Peyer's patch (tissue), 4 donors: Measurements from ENCODE around the gene VWC2L. TPM values are rescaled to one million over a fixed set of nuclear protein-coding genes. Genes with fewer than 3 reads are reported as not detected.

Experiments used
- DNase-seq, 3 donors: peaks; one replicate each; pipeline ENCODE4 v3.0.0-alpha.2; 2017 to 2019
- H3K27ac ChIP-seq, 4 donors: fragments of 200-600 bp; sonication (generic); one replicate each; pipeline ENCODE4 v1.5.1; 2016 to 2019
- H3K27me3 ChIP-seq, 2 donors: fragments of 200-600 bp; sonication (generic); one replicate each; pipeline ENCODE4 v1.5.1; 2019
- H3K36me3 ChIP-seq, 3 donors: fragments of 200-600 bp; sonication (generic); one replicate each; pipeline ENCODE4 v1.5.1; 2016 to 2019
- H3K4me1 ChIP-seq, 4 donors: fragments of 200-600 bp; sonication (generic); one replicate each; pipeline ENCODE4 v1.5.1; 2016 to 2019
- H3K4me3 ChIP-seq, 4 donors: fragments of 200-600 bp; sonication (generic); 1 replicate in 3 of 4; 2 replicates in 1 of 4; pipeline ENCODE4 v1.5.1; 2016 to 2019; ENCODE audit warnings: mild to moderate bottlenecking in 1 of 4
- H3K9me3 ChIP-seq, 4 donors: fragments of 200-600 bp; sonication (generic); one replicate each; pipeline ENCODE4 v1.5.1; 2016 to 2019; ENCODE audit warnings: mild to moderate bottlenecking in 1 of 4
- POLR2A ChIP-seq, 2 donors: fragments of 450-650 bp; IDR thresholded peaks; one replicate each; pipeline ENCODE4 v1.5.1; 2017; ENCODE audit warnings: antibody characterized with exemption in 2 of 2, mild to moderate bottlenecking in 2 of 2, moderate library complexity in 2 of 2
- total RNA-seq, 4 donors: library from RNA; depleted of rRNA; stranded (reverse); fragments of >200 nt; gene quantifications; one replicate each; pipeline ENCODE4 v1.1.0, GENCODE V29; 2016
- TF ChIP-seq, protein P1 (sequence below), 6 experiments: fragments of 450-650 bp in 4 of 6; fragments of 200-600 bp in 2 of 6; sonication (generic) in 1 of 6; IDR thresholded peaks; one replicate each; pipeline ENCODE4 v1.5.1; 2017 to 2019; ENCODE audit warnings: antibody characterized with exemption in 6 of 6, mild to moderate bottlenecking in 3 of 6, moderate library complexity in 1 of 6

VWC2L gene
- total RNA-seq, 4 donors from 2014 or later, result not detected

DNA sequence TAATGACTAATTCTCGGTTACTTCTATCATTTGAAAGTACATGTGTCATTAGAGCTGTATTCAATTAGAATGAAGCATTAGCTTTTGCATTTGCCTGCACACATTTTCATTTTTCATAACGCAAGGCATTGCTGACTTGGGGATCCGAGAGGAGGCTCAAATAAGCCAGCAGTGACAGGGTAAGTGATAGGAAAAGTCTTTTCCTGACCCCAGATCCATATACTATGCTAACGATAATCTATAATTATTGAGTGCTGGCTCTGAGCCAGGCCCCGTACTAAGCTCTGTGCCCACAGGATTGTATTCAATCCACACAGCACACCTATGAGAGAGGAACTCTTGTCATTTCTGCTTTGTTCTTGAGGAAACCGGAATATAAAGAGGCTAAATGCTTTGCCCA lies 168.2 kb downstream of the VWC2L start:
- Histone ChIP-seq H3K27ac (no peak overlapping the region), H3K36me3 (no peaks in the 10 kb centered on the region), H3K9me3 (no peaks in the 10 kb centered on the region), H3K4me3 (no peak overlapping the region), H3K4me1 (no peaks in the 10 kb centered on the region), H3K27me3 (no peaks in the 10 kb centered on the region)
- TF ChIP-seq POLR2A (IDR thresholded peaks at IDR 0.05), result no peak
- TF ChIP-seq, protein P1, sequence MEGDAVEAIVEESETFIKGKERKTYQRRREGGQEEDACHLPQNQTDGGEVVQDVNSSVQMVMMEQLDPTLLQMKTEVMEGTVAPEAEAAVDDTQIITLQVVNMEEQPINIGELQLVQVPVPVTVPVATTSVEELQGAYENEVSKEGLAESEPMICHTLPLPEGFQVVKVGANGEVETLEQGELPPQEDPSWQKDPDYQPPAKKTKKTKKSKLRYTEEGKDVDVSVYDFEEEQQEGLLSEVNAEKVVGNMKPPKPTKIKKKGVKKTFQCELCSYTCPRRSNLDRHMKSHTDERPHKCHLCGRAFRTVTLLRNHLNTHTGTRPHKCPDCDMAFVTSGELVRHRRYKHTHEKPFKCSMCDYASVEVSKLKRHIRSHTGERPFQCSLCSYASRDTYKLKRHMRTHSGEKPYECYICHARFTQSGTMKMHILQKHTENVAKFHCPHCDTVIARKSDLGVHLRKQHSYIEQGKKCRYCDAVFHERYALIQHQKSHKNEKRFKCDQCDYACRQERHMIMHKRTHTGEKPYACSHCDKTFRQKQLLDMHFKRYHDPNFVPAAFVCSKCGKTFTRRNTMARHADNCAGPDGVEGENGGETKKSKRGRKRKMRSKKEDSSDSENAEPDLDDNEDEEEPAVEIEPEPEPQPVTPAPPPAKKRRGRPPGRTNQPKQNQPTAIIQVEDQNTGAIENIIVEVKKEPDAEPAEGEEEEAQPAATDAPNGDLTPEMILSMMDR (IDR thresholded peaks at IDR 0.05), result no peak
- no peak for DNase-seq

DNA sequence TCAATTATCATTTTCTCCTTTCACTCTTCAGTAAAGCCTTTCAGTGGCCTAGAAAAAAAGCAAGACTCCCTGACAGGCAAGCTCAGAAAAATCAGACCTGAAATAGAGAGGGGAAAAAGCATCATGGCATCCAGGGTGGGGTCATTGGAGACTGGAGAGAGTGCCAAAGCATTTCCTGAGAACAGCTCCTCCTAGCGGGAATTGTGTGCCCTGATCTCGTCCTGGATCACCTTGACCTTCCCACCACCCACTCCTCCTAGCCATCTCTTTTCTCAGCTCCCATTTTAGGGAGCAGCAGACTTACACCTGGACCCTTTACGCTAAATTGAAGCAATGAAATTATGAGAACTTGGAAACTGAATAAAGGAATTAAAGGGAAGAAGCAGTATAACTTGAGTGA lies 176.6 kb downstream of the VWC2L start:
- no peak overlapping the region for H3K27ac ChIP-seq
- H3K27me3 ChIP-seq, result no peaks in the 10 kb centered on the region
- no peaks in the 10 kb centered on the region for H3K36me3 ChIP-seq
- H3K9me3 ChIP-seq, result no peaks in the 10 kb centered on the region
- TF ChIP-seq, protein P1 (IDR thresholded peaks at IDR 0.05), result no peak
- no peak for TF ChIP-seq POLR2A (IDR thresholded peaks at IDR 0.05)
- H3K4me3 ChIP-seq, result no peak overlapping the region
- no peak for DNase-seq
- H3K4me1 ChIP-seq, result no peaks in the 10 kb centered on the region

DNA sequence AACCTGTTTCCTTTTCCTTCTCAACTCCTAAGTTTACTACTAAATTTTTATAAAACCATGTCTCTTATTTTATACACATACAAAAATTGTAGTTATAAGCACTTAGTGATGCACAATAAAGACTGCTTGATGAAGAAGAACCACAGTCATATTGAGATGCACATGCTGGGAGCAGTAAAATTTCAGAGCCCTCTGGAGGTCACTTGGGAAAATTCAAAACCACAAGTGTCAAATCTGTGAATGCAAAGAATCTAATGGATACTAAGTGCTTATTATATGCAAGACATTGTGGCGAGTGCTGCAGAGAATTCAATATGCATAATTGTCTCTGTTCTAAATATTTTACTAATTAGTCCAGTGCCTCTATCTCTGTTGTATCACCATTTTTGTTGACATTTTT lies 180.5 kb downstream of the VWC2L start:
- no peak overlapping the region for H3K4me3 ChIP-seq
- no peaks in the 10 kb centered on the region for H3K27me3 ChIP-seq
- DNase-seq, result no peak
- no peaks in the 10 kb centered on the region for H3K36me3 ChIP-seq
- TF ChIP-seq POLR2A (IDR thresholded peaks at IDR 0.05), result no peak
- TF ChIP-seq, protein P1 (IDR thresholded peaks at IDR 0.05), result no peak
- H3K4me1 ChIP-seq, result no peaks in the 10 kb centered on the region
- no peak overlapping the region for H3K27ac ChIP-seq
- H3K9me3 ChIP-seq, result no peaks in the 10 kb centered on the region

DNA sequence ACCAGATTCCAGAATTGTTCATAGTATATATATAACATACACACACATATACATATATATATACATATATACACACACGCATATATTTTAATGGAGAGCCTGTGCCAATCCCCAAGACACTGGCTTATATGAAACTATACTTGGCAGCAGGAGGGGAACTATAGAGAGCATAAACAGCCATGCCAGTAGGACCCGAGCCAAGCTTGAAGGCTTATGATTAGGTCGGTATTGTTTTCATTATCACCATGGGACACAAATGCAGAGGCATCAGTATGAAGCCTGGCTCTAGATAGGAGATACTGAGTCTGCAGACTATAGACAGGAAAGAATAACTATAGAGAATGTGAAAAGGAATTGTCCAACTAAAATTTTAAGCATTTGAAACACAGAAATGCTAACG lies 181.2 kb downstream of the VWC2L start:
- Histone ChIP-seq H3K4me3 (no peak overlapping the region), H3K9me3 (no peaks in the 10 kb centered on the region), H3K4me1 (no peaks in the 10 kb centered on the region), H3K27me3 (no peaks in the 10 kb centered on the region), H3K36me3 (no peaks in the 10 kb centered on the region), H3K27ac (no peak overlapping the region)
- TF ChIP-seq, protein P1 (IDR thresholded peaks at IDR 0.05), result no peak
- TF ChIP-seq POLR2A (IDR thresholded peaks at IDR 0.05), result no peak
- DNase-seq, result no peak

GRCh38 chr2:214593727-214594126 lies 182.9 kb downstream of the VWC2L start:
- TF ChIP-seq, protein P1 (IDR thresholded peaks at IDR 0.05), result no peak
- no peak for TF ChIP-seq POLR2A (IDR thresholded peaks at IDR 0.05)
- Histone ChIP-seq H3K27me3 (no peaks in the 10 kb centered on the region), H3K9me3 (no peaks in the 10 kb centered on the region), H3K4me3 (no peak overlapping the region), H3K36me3 (no peaks in the 10 kb centered on the region), H3K27ac (no peak overlapping the region), H3K4me1 (no peaks in the 10 kb centered on the region)
- no peak for DNase-seq
